Right lobe of liver (tissue), 4 donors: ENCODE results near the gene CYP26A1.

Experiments used
- POLR2A ChIP-seq: fragments of 450-650 bp; IDR thresholded peaks from one replicate; pipeline ENCODE4 v1.6.1; 2017; ENCODE audit warnings: antibody characterized with exemption, mild to moderate bottlenecking
- TF ChIP-seq, protein P1 (sequence below), 4 donors: fragments of 200-600 bp in 3 of 4; fragments of 450-650 bp in 1 of 4; IDR thresholded peaks; one replicate each; pipeline versions ENCODE4 v1.5.1 to v1.8.0; 2016 to 2022; ENCODE audit warnings: antibody characterized with exemption in 4 of 4, mild to moderate bottlenecking in 2 of 4
- donor health status: DM: no; HTN: no; CAD: no.
- donor health status: DM: no; HTN: no; CAD: no.
- donor health status: DM: no; HTN: yes; CAD: no.

DNA sequence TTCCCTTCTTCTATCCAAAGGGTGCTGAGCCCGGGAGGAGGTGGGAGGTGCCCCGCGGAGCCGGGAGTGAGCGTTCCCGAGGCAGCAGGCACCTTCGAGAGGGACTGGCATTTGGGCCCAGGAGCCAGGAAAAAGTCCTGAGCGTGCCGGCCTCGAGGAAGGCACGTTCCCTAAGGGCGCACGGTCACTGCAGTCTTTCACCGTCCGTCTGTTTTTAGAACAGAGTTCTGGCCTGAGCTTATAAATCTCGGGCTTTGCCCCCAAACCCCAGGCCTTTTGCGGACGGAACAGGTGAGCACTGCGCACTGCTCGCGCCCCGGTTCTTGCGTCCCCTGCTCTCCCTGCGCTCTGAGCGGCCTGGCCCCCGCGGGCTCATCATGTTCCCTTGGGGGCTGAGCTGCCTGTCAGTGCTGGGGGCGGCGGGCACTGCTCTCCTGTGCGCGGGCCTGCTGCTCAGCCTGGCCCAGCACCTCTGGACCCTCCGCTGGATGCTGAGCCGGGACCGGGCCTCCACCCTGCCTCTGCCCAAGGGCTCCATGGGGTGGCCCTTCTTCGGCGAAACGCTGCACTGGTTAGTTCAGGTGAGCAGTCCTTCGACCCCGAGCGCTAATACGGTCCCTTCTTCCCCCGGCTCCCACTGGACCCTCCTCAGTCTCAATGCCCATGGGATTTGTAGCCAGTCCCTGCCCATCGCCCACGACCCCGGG, 12.7 kb upstream of the CYP26A1 start:
- TF ChIP-seq, protein P1, sequence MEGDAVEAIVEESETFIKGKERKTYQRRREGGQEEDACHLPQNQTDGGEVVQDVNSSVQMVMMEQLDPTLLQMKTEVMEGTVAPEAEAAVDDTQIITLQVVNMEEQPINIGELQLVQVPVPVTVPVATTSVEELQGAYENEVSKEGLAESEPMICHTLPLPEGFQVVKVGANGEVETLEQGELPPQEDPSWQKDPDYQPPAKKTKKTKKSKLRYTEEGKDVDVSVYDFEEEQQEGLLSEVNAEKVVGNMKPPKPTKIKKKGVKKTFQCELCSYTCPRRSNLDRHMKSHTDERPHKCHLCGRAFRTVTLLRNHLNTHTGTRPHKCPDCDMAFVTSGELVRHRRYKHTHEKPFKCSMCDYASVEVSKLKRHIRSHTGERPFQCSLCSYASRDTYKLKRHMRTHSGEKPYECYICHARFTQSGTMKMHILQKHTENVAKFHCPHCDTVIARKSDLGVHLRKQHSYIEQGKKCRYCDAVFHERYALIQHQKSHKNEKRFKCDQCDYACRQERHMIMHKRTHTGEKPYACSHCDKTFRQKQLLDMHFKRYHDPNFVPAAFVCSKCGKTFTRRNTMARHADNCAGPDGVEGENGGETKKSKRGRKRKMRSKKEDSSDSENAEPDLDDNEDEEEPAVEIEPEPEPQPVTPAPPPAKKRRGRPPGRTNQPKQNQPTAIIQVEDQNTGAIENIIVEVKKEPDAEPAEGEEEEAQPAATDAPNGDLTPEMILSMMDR (IDR thresholded peaks at IDR 0.05) = no peak
- TF ChIP-seq POLR2A = no peak
